Neural progenitor cell (in vitro differentiated cells): ENCODE data around the gene ABCC8. TPM values are rescaled to one million over a fixed set of nuclear protein-coding genes. Genes with fewer than 3 reads are reported as not detected.

Experiments
- DNase-seq: peaks from one replicate; pipeline ENCODE4 v3.0.0-alpha.2; 2016; ENCODE audit warnings: low spot score
- H2AFZ ChIP-seq: fragments of 200-600 bp; sonication (generic); replicated peaks from 2 replicates; pipeline ENCODE4 v1.6.1; 2016; ENCODE audit warnings: antibody characterized with exemption
- H3F3A ChIP-seq: fragments of 200-600 bp; sonication (generic); 2 replicates; pipeline ENCODE4 v1.6.1; 2016; ENCODE audit warnings: antibody characterized with exemption, low read depth
- H3K27ac ChIP-seq: fragments of 200-600 bp; sonication (generic); 2 replicates; pipeline ENCODE4 v1.5.1; 2016; ENCODE audit warnings: mild to moderate bottlenecking
- H3K27me3 ChIP-seq: fragments of 200-600 bp; sonication (generic); 2 replicates; pipeline ENCODE4 v1.6.1; 2016; ENCODE audit warnings: mild to moderate bottlenecking, moderate library complexity
- H3K36me3 ChIP-seq: fragments of 200-600 bp; sonication (generic); 2 replicates; pipeline ENCODE4 v1.5.1; 2016
- H3K4me1 ChIP-seq: fragments of 200-600 bp; sonication (generic); 2 replicates; pipeline ENCODE4 v1.6.1; 2016; ENCODE audit warnings: mixed run types
- H3K4me2 ChIP-seq: fragments of 200-600 bp; sonication (generic); 2 replicates; pipeline ENCODE4 v1.6.1; 2016
- H3K4me3 ChIP-seq: fragments of 200-600 bp; sonication (generic); 2 replicates; pipeline ENCODE4 v1.5.1; 2016
- H3K79me2 ChIP-seq: fragments of 200-600 bp; sonication (generic); 2 replicates; pipeline ENCODE4 v1.6.1; 2016; ENCODE audit warnings: low read depth
- H3K9ac ChIP-seq: fragments of 200-600 bp; sonication (generic); 2 replicates; pipeline ENCODE4 v1.6.1; 2016
- H3K9me3 ChIP-seq: fragments of 200-600 bp; sonication (generic); 2 replicates; pipeline ENCODE4 v1.5.1; 2016; ENCODE audit warnings: low read depth
- H4K20me1 ChIP-seq: fragments of 200-600 bp; sonication (generic); 2 replicates; pipeline ENCODE4 v1.6.1; 2016; ENCODE audit warnings: low read depth
- H3K27ac Mint-ChIP-seq: 3 replicates; pipeline ENCODE4 v1.8.0; 2021; ENCODE audit warnings: mixed read lengths
- H3K27me3 Mint-ChIP-seq: 2 replicates; pipeline ENCODE4 v1.8.0; 2022; ENCODE audit warnings: low read depth, mild to moderate bottlenecking, inconsistent platforms, moderate library complexity, mixed read lengths; ENCODE audit not compliant: insufficient read depth
- H3K36me3 Mint-ChIP-seq: 3 replicates; pipeline ENCODE4 v1.8.0; 2021; ENCODE audit warnings: mixed read lengths
- H3K4me1 Mint-ChIP-seq: 3 replicates; pipeline ENCODE4 v1.8.0; 2021; ENCODE audit warnings: mixed read lengths
- H3K4me3 Mint-ChIP-seq: 3 replicates; pipeline ENCODE4 v1.8.0; 2021; ENCODE audit warnings: mild to moderate bottlenecking, moderate library complexity, mixed read lengths
- H3K9me3 Mint-ChIP-seq: 3 replicates; pipeline ENCODE4 v1.8.0; 2020; ENCODE audit warnings: mixed read lengths
- CTCF ChIP-seq: fragments of 200-600 bp; sonication (generic); IDR thresholded peaks from 2 replicates; pipeline ENCODE4 v1.5.1; 2017; ENCODE audit warnings: antibody characterized with exemption, mild to moderate bottlenecking
- EZH2 ChIP-seq: fragments of 200-600 bp; sonication (generic); IDR thresholded peaks from 2 replicates; pipeline ENCODE4 v1.6.1; 2017; ENCODE audit warnings: antibody characterized with exemption, mild to moderate bottlenecking, moderate library complexity
- EZH2phosphoT487 ChIP-seq: fragments of 200-600 bp; sonication (generic); IDR thresholded peaks from 2 replicates; pipeline ENCODE4 v1.6.1; 2017; ENCODE audit warnings: antibody characterized with exemption
- total RNA-seq: library from RNA; depleted of rRNA; stranded (reverse); fragments of >200 nt; gene quantifications from 2 replicates; pipeline ENCODE4 v1.2.3, GENCODE V29; 2015; ENCODE audit warnings: low replicate concordance

Gene ABCC8
- total RNA-seq, 1 donor from 2014 or later = 0.32 TPM

GRCh38 chr11:17477361-17477760 lies 716 bp upstream of the ABCC8 start:
- Histone ChIP-seq H3K79me2 (no peaks in the 10 kb centered on the region), H2AFZ (no peak overlapping the region), H3K9ac (no peak overlapping the region), H3K36me3 (no peaks in the 10 kb centered on the region), H4K20me1 (peaks cover 24% of the 10 kb centered on the region), H3K4me1 (peaks cover 27% of the 10 kb centered on the region), H3K27me3 (peaks cover 74% of the 10 kb centered on the region), H3K9me3 (no peaks in the 10 kb centered on the region), H3K27ac (no peak overlapping the region), H3K4me2 (no peak overlapping the region), H3F3A (peaks cover 42% of the 10 kb centered on the region), H3K4me3 (no peak overlapping the region)
- H3K9me3 Mint-ChIP-seq = no peaks in the 10 kb centered on the region
- peak overlapping the region; percentile 83 for H3K4me3 Mint-ChIP-seq
- peaks cover 36% of the 10 kb centered on the region for H3K4me1 Mint-ChIP-seq
- no peak for DNase-seq
- TF ChIP-seq EZH2phosphoT487 = no peak
- TF ChIP-seq CTCF = no peak
- TF ChIP-seq EZH2 = no peak
- peaks cover 36% of the 10 kb centered on the region for H3K27me3 Mint-ChIP-seq
- H3K36me3 Mint-ChIP-seq = no peaks in the 10 kb centered on the region
- H3K27ac Mint-ChIP-seq = no peak overlapping the region

- Mint-ChIP-seq H3K36me3 (no peaks in the 10 kb centered on the region), H3K9me3 (no peaks in the 10 kb centered on the region), H3K27me3 (peaks cover 36% of the 10 kb centered on the region), H3K4me1 (peaks cover 38% of the 10 kb centered on the region), H3K27ac (no peak overlapping the region), H3K4me3 (peak overlapping the region; percentile 83)
- peaks cover 78% of the 10 kb centered on the region for H3K27me3 ChIP-seq
- H3K4me2 ChIP-seq = peak overlapping the region; percentile 100
- DNase-seq = no peak
- H3F3A ChIP-seq = peaks cover 42% of the 10 kb centered on the region
- no peaks in the 10 kb centered on the region for H3K36me3 ChIP-seq
- H3K4me3 ChIP-seq = peak overlapping the region; percentile 91
- H3K4me1 ChIP-seq = peaks cover 30% of the 10 kb centered on the region
- no peaks in the 10 kb centered on the region for H3K79me2 ChIP-seq
- H3K9ac ChIP-seq = no peak overlapping the region
- no peak for TF ChIP-seq EZH2phosphoT487
- no peak for TF ChIP-seq EZH2
- no peak for TF ChIP-seq CTCF
- H2AFZ ChIP-seq = no peak overlapping the region
- peaks cover 24% of the 10 kb centered on the region for H4K20me1 ChIP-seq
- no peaks in the 10 kb centered on the region for H3K9me3 ChIP-seq
- H3K27ac ChIP-seq = no peak overlapping the region
Measured at GRCh38 chr11:17477084-17477333, 364 bp upstream of the ABCC8 start.

GRCh38 chr11:17475666-17476316 lies 854 bp downstream of the ABCC8 start:
- H3K4me1 Mint-ChIP-seq = peaks cover 38% of the 10 kb centered on the region
- Histone ChIP-seq H3K27me3 (peaks cover 89% of the 10 kb centered on the region), H3F3A (peaks cover 42% of the 10 kb centered on the region), H2AFZ (peak overlapping the region; percentile 100), H3K36me3 (no peaks in the 10 kb centered on the region), H3K27ac (no peak overlapping the region), H3K4me1 (peaks cover 32% of the 10 kb centered on the region), H3K9ac (no peak overlapping the region), H3K9me3 (no peaks in the 10 kb centered on the region), H4K20me1 (peaks cover 24% of the 10 kb centered on the region), H3K79me2 (no peaks in the 10 kb centered on the region), H3K4me2 (peak overlapping the region; percentile 100), H3K4me3 (peak overlapping the region; percentile 91)
- TF ChIP-seq EZH2 (peak; percentile 60), CTCF (no peak), EZH2phosphoT487 (peak; percentile 45)
- peak overlapping the region; percentile 90 for H3K4me3 Mint-ChIP-seq
- peak; percentile 70 for DNase-seq
- no peaks in the 10 kb centered on the region for H3K36me3 Mint-ChIP-seq
- H3K27me3 Mint-ChIP-seq = peaks cover 43% of the 10 kb centered on the region
- H3K9me3 Mint-ChIP-seq = no peaks in the 10 kb centered on the region
- no peak overlapping the region for H3K27ac Mint-ChIP-seq
